GM12878 (cell line): ENCODE measurements around the gene NCKAP5.

Source experiments
- CTCF ChIP-seq, 3 experiments: IDR thresholded peaks in 2 of 3; conservative IDR thresholded peaks in 1 of 3; 2 replicates each; pipeline ENCODE4 v1.5.1; 2011; ENCODE audit warnings: low read depth in 3 of 3, low read length in 3 of 3, mild to moderate bottlenecking in 3 of 3, control low read depth in 2 of 3, moderate library complexity in 2 of 3, inconsistent platforms in 1 of 3, mixed read lengths in 1 of 3; ENCODE audit not compliant: control insufficient read depth in 2 of 3, insufficient read depth in 1 of 3; ENCODE audit errors: extremely low read depth in 1 of 3
- GATAD2B ChIP-seq: fragments of 450-650 bp; conservative IDR thresholded peaks from 2 replicates; pipeline ENCODE4 v1.6.1; 2017; ENCODE audit warnings: low read depth, mild to moderate bottlenecking, moderate library complexity
- SMC3 ChIP-seq: IDR thresholded peaks from 2 replicates; pipeline ENCODE4 v1.6.1; 2011; ENCODE audit warnings: low read length, improper control_type of control experiment, borderline replicate concordance

GRCh38 chr2:132665401-132666140 is 902.7 kb downstream of the NCKAP5 start:
- TF ChIP-seq GATAD2B (no peak), CTCF (IDR thresholded peaks at IDR 0.05 in 2 of 3, conservative IDR thresholded peaks at IDR 0.05 in 1 of 3; ENCODE audit: control insufficient read depth in 2 of 3, extremely low read depth in 1 of 3, insufficient read depth in 1 of 3, low read depth in 3 of 3, low read length in 3 of 3) (no peak), SMC3 (no peak)
